GM18507 (cell line): Measurements from ENCODE around the gene NUDT15.
"Not testable (repeated sequence)": the region's sequence is repeated elsewhere in the genome, so short reads cannot be mapped to it uniquely, and the experiment has no call there.

ENCODE experiments used
- DNase-seq: peaks from one replicate; pipeline ENCODE4 v3.0.0; 2011; ENCODE audit warnings: low read depth; ENCODE audit not compliant: insufficient read length; ENCODE audit errors: extremely low spot score
- FAIRE-seq: peaks from 2 replicates; lab custom pipeline; 2011; peaks lifted over from hg19 to GRCh38; lab: Jason Lieb, UNC

The NUDT15 gene

DNA sequence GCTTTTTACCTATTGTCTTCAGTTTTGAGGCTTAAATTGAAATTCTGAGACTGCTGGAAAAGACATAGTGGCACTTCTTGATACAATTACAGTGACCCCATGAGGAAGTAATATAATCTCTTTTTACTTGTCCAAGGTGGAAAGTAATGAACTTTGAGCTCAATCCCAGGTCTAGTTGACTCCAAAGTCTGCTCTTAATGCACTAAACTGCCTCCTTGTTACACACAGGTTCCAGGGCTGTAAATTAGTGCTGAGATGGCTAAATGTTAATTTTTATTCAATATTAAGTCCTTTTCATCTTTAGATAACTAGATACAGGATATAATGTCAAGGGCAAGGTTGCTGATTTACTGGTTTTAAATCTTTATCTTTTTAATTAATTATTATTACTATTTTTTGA, 2.5 kb downstream of the NUDT15 start:
- no peak for FAIRE-seq
- no peak for DNase-seq

- no peak for DNase-seq
- no peak for FAIRE-seq
Measured at GRCh38 chr13:48040896-48041295, 3.4 kb downstream of the NUDT15 start.

DNA sequence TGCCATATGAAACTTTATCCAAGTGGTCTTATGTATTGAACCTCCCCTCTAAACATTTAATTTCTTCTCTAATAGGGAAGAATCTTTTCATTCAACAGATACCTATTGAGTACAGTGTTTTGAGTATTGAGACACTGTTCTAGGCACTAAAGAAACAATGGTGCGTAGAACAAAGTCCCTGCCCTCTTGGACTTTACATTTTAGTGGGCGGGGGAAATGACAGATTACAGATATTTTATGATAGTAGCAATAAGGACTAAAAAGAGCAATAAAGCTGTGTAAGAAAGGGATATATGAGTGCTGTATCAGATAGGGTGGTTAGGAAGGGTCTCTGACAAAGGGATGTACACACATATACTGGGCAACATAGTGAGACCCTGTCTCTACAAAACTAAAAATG, 5.4 kb downstream of the NUDT15 start:
- DNase-seq, result no peak
- FAIRE-seq, result no peak

- peak; percentile 33 for FAIRE-seq
- DNase-seq, result no peak
Measured at GRCh38 chr13:48043789-48044503, 6.4 kb downstream of the NUDT15 start.

DNA sequence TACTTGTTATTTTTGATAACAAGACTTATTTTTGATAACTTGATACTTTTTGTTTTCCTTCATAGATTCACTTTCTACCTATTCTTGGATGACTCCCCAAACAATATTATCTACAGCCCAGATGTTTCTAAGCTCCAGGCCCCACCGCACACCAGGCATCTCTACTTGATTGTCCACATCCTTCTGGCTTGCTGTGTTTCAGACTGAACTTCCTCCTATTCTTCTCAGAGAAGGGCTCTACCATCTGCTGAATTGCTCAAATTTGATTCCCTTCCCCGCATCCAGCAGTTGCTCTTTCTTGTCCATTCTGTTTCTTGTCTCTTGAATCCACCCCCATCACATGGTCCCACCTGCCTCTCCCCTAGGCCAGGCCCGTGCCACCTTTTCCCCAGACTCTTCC, 13.0 kb downstream of the NUDT15 start:
- DNase-seq (no peak), FAIRE-seq (no peak)

DNA sequence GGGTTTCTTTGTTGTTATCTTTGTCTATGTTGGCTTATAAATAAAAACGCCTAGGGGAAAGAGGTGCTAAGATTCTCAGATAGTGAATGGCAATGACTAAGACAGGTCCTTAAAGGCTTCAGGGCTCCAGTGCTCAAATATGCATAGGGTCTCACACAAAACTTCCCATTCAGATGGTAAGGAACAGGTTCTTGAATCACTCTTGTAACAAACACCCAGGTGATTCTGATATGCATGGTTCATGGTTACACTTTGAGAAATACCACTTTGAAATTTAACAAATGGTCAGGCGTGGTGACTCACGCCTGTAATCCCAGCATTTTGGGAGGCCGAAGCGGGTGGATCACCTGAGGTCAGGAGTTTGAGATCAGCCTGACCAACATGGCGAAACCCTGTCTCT, 17.1 kb downstream of the NUDT15 start:
- no peak for FAIRE-seq

DNA sequence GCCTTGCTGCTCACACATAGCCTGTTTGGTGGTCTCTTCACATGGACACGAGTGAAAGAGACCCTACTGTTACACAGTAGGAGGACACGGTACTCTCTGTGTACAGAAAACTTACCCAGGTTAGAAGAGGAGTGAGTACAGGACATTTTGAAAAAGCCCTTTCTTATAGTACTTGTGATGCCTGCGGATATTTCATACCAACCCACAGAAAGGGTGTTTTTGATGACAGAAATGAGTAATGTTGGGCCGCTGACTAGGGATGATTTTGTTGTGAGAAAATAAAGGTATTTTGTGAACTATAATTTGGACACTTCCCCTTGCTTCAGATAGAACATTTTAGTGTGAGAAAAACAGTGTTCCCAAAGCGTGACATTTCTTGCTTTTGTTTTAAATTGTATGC, 18.2 kb downstream of the NUDT15 start:
- DNase-seq, result no peak
- no peak for FAIRE-seq

More for the DNA sequence above, 17.1 kb downstream of the NUDT15 start:
- no peak for DNase-seq

- not testable (repeated sequence) for DNase-seq, FAIRE-seq
Measured at GRCh38 chr13:48058536-48058935, 21.0 kb downstream of the NUDT15 start.

DNA sequence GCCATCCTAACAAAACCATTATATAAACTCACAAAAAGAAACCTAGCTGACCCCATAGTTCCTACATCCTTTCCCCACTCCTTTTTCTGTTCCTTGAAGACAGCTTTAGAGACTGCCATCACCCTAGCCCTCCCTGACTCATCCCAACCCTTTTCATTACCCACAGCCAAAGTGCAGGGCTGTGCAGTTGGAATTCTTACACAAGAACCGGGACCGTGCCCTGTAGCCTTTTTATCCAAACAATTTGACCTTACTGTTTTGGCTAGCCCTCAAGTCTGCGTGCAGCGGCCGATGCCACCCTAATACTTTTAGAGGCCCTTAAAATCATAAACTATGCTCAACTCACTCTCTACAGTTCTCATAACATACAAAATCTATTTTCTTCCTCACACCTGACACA, 22.4 kb downstream of the NUDT15 start:
- DNase-seq, FAIRE-seq: not testable (repeated sequence)

DNA sequence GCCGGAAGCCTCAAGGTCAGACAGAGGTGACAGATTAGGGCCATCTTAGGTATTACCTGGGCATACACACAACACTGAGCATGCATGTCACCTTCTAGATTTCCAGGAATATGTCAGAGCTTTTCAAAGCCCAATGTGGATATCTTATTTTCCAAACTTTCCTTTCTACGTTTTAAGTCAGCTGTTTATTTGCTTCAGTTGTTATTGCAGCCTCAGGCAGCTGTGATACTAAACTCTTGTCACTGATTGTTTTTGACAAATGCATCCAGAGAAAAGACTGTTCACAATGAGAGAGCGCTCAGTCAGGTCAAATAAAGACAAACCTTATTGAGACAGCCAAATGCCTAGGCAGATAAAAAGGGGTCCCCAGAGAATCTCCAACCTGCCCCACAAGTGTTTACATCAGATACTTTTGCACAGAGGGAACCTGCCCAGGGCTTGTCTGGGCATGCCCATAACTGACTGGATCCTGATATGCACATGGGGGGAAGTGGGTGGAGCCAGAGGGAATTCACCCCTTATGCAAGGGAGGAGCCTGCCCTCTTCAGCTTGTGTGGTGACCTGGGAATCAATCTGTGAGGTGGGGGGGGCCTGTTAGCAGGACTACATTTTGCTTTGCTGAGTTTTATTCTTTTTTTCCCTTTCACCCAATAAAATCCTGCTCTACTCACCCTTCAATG, 28.9 kb downstream of the NUDT15 start:
- DNase-seq (no peak), FAIRE-seq (peak; percentile 81)

DNA sequence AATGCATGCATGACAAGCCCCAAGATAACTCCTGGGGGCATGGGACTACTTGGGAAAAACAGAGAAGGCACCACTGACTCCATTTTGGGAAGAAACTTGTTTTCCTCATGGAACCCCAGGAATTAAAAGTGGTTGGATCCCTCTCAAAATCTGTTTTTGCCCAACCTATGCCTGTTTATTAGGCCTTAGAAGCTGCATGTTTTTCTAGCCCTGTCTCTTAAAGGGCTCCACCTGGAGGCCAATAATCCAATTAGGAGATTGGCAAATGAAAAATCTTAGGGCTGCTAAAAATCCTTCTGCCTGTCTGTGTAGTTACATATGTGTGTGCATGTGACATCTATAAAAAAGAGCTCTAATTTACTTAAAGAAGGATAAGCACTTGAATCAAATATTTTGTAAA, 30.5 kb downstream of the NUDT15 start:
- FAIRE-seq (peak; percentile 12), DNase-seq (no peak)

DNA sequence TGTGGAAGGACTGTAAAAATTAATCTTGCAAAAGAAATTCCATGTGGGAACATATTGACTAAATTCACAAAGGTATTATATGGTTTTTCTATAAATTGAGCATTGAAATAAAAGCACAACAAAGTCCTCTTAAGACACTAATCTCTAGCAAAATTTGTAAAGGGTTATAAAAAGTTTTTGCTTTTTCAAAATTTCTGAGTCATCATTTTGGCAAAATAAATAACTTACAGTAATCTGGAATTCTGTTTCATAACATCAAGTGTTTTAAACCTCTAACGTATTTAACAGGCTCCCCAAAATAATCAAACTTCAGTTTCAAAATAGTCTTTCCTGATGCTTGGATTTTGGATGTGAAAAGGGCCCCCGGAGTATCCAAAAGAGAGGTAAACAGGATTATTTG, 31.4 kb downstream of the NUDT15 start:
- FAIRE-seq, result peak; percentile 41

GRCh38 chr13:48069573-48069972, 32.0 kb downstream of the NUDT15 start:
- FAIRE-seq (no peak), DNase-seq (no peak)

More for the DNA sequence above, 31.4 kb downstream of the NUDT15 start:
- no peak for DNase-seq

GRCh38 chr13:48070942-48071341, 33.4 kb downstream of the NUDT15 start:
- DNase-seq (no peak), FAIRE-seq (no peak)

GRCh38 chr13:48072304-48072703, 34.8 kb downstream of the NUDT15 start:
- DNase-seq (no peak), FAIRE-seq (peak; percentile 51)

- DNase-seq (no peak), FAIRE-seq (no peak)
Measured at GRCh38 chr13:48072787-48073186, 35.3 kb downstream of the NUDT15 start.

DNA sequence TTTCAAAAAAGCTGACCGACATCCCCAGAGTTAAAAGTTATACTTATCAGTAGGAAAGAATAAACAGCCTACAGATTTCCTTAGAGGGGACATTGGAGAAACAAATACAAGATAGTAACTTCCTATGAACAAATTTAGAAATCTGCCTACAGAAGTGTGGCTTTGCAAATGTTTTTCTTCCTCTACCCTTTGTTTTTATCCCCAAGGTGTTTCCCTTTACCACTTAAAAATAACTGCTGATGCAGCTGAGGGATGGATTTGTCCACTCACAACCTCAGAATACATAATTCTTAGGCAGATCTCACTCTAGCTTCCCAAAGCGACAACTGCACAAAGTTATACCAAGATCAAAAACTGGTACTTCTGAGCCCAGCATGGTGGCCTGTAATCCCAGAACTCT, 36.5 kb downstream of the NUDT15 start:
- DNase-seq, result no peak
- no peak for FAIRE-seq

DNA sequence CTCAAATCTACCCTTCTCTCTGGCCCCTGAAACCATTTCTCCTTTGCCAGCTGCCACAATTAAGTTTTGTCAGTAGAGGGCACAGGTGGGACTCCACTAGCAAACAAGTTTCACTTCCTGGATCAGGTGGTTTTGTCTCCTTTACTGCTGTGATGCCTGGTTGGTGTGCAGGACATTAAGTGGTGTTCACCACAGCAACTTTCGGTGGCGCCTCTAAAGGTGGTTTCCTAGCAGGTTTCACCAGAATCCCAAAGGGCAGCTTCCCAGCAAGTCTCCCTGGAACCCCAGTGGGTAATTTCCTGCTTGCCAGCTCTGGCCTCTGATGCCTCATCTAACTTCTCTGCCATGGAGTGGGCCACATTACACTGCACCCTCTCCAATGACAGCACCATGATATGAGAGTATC, 40.7 kb downstream of the NUDT15 start:
- FAIRE-seq (peak; percentile 98), DNase-seq (peak; percentile 37)

DNA sequence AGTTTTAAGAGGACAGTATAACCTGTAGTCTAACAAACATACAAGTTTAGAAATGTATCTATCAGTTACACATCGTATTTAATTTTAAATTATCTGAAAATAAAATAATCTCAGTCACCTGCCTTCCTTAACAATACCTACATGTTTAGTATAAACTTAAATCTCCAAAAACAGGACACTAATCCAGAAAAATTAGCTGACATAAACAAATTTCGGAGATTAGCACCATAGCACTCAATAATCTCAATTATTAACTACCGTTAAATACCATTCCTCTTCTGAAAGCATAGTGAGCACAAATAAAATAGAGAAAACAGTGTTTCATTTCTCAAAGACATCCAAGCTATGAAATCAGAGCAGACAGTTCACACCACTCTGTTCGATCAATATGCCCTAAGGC, 44.2 kb downstream of the NUDT15 start:
- FAIRE-seq (no peak), DNase-seq (no peak)

DNA sequence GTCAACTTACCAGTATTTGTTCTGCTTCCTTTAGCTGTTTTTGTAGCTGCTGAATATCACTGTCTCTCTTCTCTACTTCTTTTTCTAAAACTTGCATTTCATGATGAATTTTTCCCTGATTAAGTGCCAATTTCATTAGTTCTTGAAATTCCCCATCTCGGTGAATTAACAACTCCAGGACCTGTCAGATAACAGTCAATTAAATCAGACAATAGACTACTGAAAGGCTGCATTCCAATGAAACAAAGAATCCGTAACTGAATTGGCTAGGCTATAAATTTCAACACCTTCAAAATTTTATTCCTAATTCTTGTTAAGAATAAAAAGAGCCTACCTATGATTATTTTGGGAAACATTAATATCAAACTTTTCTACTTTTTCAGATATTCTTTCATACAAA, 48.7 kb downstream of the NUDT15 start:
- no peak for FAIRE-seq
- no peak for DNase-seq

DNA sequence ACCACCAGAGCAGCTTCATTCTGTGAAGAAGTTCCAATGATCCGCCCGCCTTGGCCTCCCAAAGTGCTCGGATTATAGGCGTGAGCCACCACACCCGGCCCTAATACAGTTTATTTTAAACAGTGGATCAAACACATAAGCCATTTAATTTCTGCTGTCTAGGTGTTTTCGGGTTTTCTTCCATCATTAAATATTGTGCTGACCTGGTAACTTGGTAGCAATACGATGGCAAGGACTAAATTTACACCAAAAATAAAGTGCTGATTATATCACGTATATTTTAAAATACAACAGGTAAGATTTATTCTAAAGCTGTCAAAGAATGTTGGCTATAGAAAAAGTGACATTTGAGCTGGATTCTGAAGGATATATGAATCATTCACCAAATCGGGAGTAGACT, 56.1 kb downstream of the NUDT15 start:
- FAIRE-seq, result no peak
- DNase-seq, result no peak
